Astrocyte of the cerebellum (primary cell): ENCODE data around the gene MS4A1.

Source experiments
- DNase-seq: peaks from one replicate; pipeline ENCODE4 v3.0.0-alpha.2; 2011; ENCODE audit warnings: low read depth
- H3K4me3 ChIP-seq: 2 replicates; pipeline ENCODE4 v1.5.1; 2011; ENCODE audit warnings: mild to moderate bottlenecking, low read depth, low read length, moderate library complexity
- CTCF ChIP-seq: IDR thresholded peaks from 2 replicates; pipeline ENCODE4 v1.5.1; 2012; ENCODE audit warnings: low read length, low read depth, moderate library complexity, mild to moderate bottlenecking; ENCODE audit errors: missing control alignments
- in situ Hi-C: cut with HindIII; loops from 2 replicates; pipeline ENCODE4 v1.10.0; 2017; ENCODE audit warnings: low sequenced_read_pairs

Gene MS4A1

DNA sequence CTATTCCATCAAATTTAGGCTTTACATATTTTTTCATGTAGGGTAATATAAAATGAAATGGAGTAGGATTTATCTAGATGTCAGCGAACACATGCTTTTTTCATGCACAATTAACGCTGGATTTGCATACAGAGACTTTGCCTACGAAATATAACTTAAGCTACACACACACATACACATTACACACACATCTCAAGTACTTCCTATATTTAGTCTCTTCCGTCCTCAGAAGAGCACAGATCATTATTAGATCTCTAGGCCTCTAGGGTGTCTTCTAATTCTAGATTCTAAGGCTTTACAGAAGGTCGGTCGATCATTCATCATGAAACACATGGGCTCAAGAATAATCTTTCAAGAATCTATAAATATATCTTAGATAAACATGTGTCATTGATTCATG, 55.7 kb downstream of the MS4A1 start:
- TF ChIP-seq CTCF: no peak
- H3K4me3 ChIP-seq: no peak overlapping the region
- no peak for DNase-seq
- in situ Hi-C loops: no loop called here

DNA sequence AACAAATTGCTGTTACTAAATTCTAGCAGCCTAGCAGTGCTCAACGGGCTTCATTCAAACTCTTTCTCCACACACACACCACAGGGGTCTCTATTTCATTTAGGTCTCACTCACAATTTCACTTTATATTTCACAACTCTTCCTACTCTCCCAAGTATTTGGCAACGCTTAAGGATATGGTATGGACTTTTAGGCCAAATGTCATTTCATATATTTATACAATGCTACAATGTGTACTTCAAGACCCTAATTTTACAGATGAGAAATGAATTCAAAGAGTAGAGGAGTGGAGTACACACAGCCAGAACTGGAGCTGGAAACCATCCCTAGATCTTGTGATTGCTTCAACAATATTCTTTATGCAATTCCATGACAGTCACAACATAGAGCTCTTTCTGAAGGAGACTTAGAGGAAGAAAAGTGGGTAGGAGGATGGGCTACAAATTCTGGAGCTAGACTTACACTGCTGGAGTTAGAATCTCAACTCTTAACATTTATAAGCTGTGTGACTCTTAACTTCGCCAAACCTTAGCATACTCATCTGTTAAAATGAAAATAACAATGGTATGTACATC, 57.1 kb downstream of the MS4A1 start:
- no peak for TF ChIP-seq CTCF
- in situ Hi-C loops: no loop called here
- no peak for DNase-seq
- no peak overlapping the region for H3K4me3 ChIP-seq

- no peak for TF ChIP-seq CTCF
- no peak overlapping the region for H3K4me3 ChIP-seq
- no peak for DNase-seq
- in situ Hi-C loops: no loop called here
These were observed 58.1 kb downstream of the MS4A1 start for GRCh38 chr11:60513496-60514460.

DNA sequence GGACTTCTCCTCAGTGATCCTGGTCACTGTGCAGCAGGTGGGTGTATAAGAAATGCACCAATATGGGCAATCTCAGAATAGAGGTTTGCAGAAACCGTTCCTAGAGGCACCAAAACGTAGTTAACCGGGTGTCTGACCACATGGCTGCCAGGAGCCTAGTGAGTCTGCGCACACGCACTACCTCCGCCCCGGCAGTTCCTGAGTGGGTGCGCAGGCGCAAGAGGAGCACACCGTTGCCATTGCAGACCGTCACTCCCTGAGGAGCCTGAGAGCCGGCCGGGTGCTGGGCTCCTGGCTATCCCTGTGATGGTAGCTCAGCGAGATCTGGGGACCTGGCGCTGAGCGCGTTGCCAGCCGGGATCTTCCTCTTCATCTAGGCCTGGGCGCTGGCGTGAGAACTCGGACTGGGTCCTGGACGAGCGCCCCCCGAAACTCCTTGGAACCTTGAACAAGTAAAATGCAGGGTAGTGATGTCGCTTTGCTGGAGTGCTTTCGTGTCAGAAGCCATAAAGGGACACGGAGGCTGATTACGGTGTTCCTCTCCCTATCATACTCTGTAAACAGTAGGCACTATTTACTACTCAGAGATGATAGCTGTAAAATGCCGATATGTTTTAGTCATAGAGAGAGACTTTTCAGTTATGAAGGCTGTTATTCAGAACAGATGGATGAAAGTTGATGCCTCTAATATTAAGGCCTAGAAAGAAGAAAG, 59.7 kb downstream of the MS4A1 start, which contains the start of gene MS4A13:
Gene MS4A13, plus strand, starts transcription at position 249 of the 712 bp plus-strand sequence. CDS start 2,692 bp downstream, outside the sequence.
- H3K4me3 ChIP-seq: no peak within 1 kb of the TSS
- in situ Hi-C loops: no loop called here
- DNase-seq: no peak
- no peak for TF ChIP-seq CTCF
